RPMI7951 (cell line): ENCODE data around the gene SHQ1. TPM values are rescaled to one million over a fixed set of nuclear protein-coding genes. Genes with fewer than 3 reads are reported as not detected.
"Not testable (repeated sequence)": the region's sequence is repeated elsewhere in the genome, so short reads cannot be mapped to it uniquely, and the experiment has no call there.

Experiments
- DNase-seq: peaks from one replicate; pipeline ENCODE4 v3.0.0-alpha.2; 2012; ENCODE audit warnings: low read depth
- total RNA-seq: library from RNA; depleted of rRNA; stranded (reverse); fragments of >200 nt; shearing (Covaris generic); gene quantifications from 2 replicates; pipeline ENCODE4 v1.2.3, GENCODE V29; 2014

The SHQ1 gene
- total RNA-seq, 1 experiment from 2014 or later = 29.4 TPM

GRCh38 chr3:72800869-72801268 lies 47.4 kb downstream of the SHQ1 start:
- no peak for DNase-seq

GRCh38 chr3:72798552-72799195 lies 49.6 kb downstream of the SHQ1 start:
- peak; percentile 19 for DNase-seq

- DNase-seq = peak; percentile 63
Observed at GRCh38 chr3:72797773-72798543, 50.3 kb downstream of the SHQ1 start.

GRCh38 chr3:72794079-72794478 lies 54.2 kb downstream of the SHQ1 start:
- DNase-seq = no peak

GRCh38 chr3:72791161-72791560 lies 57.1 kb downstream of the SHQ1 start:
- peak; percentile 11 for DNase-seq

- no peak for DNase-seq
Observed at GRCh38 chr3:72789786-72790185, 58.5 kb downstream of the SHQ1 start.

- DNase-seq = not testable (repeated sequence)
Observed at GRCh38 chr3:72788232-72788631, 60.0 kb downstream of the SHQ1 start.

- no peak for DNase-seq
Observed at GRCh38 chr3:72786668-72787067, 61.6 kb downstream of the SHQ1 start.

GRCh38 chr3:72784226-72784625 lies 64.0 kb downstream of the SHQ1 start:
- no peak for DNase-seq

GRCh38 chr3:72782521-72782920 lies 65.7 kb downstream of the SHQ1 start:
- no peak for DNase-seq

GRCh38 chr3:72769758-72770540 lies 78.3 kb downstream of the SHQ1 start:
- DNase-seq = no peak

GRCh38 chr3:72768936-72769335 lies 79.3 kb downstream of the SHQ1 start:
- DNase-seq = no peak

- DNase-seq = no peak
Observed at GRCh38 chr3:72768481-72768880, 79.8 kb downstream of the SHQ1 start.

- no peak for DNase-seq
Observed at GRCh38 chr3:72768006-72768441, 80.2 kb downstream of the SHQ1 start.

- DNase-seq = no peak
Observed at GRCh38 chr3:72766866-72767265, 81.4 kb downstream of the SHQ1 start.

GRCh38 chr3:72763751-72764440 lies 84.3 kb downstream of the SHQ1 start:
- DNase-seq = no peak

GRCh38 chr3:72761410-72761809 lies 86.8 kb downstream of the SHQ1 start:
- DNase-seq = no peak

GRCh38 chr3:72760225-72760624 lies 88.0 kb downstream of the SHQ1 start:
- DNase-seq = no peak

- no peak for DNase-seq
Observed at GRCh38 chr3:72756900-72757299, 91.3 kb downstream of the SHQ1 start.

GRCh38 chr3:72754582-72754981 lies 93.7 kb downstream of the SHQ1 start:
- DNase-seq = no peak

GRCh38 chr3:72753495-72753894 lies 94.8 kb downstream of the SHQ1 start:
- DNase-seq = no peak

GRCh38 chr3:72750405-72750965 lies 97.8 kb downstream of the SHQ1 start:
- no peak for DNase-seq
